ENCODE results near the gene CGB3. TPM values are rescaled to one million over a fixed set of nuclear protein-coding genes. Genes with fewer than 3 reads are reported as not detected.

The CGB3 gene
- total RNA-seq, 4 donors from 2014 or later, result not detected

- TF ChIP-seq CTCF (IDR thresholded peaks at IDR 0.05; ENCODE audit: low read depth), result no peak
Observed at GRCh38 chr19:49014870-49015255, 9.3 kb downstream of the CGB3 start.

- TF ChIP-seq CTCF (IDR thresholded peaks at IDR 0.05; ENCODE audit: low read depth), result no peak
Observed at GRCh38 chr19:49014123-49014869, 9.8 kb downstream of the CGB3 start.

DNA sequence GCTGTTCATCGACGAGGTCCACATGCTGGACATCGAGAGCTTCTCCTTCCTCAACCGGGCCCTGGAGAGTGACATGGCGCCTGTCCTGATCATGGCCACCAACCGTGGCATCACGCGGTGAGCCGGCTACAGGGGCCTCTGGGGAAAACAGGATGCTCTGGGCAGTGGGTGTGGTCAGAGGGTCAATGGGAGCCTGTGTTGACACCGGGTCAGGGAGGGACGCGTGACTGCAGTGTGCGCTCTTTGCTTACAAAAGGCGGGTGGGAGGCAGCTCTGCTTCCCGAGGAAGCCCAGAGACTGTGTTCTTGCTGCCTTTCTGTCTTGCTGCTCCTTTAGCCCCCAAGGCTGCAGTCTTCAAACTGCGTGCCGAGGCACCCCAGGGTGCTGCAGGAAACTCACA lies 12.9 kb downstream of the CGB3 start:
- no peak for TF ChIP-seq CTCF (IDR thresholded peaks at IDR 0.05; ENCODE audit: low read depth)

DNA sequence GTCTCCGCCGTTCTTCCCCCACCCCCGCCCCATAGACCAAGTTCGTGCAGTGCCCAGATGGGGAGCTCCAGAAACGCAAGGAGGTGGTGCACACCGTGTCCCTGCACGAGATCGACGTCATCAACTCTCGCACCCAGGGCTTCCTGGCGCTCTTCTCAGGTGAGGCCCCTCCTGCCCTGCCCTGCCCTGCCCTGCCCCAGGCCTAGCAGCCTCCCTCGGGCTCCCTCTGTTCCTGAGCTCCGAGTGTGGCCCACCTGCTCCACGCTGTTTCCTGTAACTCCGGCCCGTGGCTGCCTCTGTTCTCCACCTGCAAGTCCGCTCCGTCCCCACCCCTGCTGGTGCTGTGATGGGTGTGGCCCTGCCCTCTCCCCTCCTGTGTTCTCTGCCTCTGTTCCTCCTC lies 13.7 kb downstream of the CGB3 start:
- TF ChIP-seq CTCF (IDR thresholded peaks at IDR 0.05; ENCODE audit: low read depth), result no peak

DNA sequence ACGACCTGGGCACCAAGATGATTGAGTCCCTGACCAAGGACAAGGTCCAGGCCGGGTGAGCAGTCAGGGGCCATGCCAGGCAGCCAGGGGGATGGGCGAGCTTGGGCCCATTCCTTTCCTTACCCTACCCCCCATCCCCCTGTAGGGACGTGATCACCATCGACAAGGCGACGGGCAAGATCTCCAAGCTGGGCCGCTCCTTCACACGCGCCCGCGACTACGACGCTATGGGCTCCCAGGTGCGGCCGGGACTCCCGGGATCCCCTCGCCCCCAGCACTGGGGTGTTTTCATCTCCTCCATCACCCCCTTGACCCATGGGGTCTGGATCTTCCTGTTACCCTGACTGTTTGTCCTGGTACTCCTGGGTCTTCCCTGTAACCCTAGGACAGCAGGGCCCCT lies 14.3 kb downstream of the CGB3 start:
- no peak for TF ChIP-seq CTCF (IDR thresholded peaks at IDR 0.05; ENCODE audit: low read depth)

- no peak for TF ChIP-seq CTCF (IDR thresholded peaks at IDR 0.05; ENCODE audit: low read depth)
Observed at GRCh38 chr19:49006905-49007304, 17.2 kb downstream of the CGB3 start.

DNA sequence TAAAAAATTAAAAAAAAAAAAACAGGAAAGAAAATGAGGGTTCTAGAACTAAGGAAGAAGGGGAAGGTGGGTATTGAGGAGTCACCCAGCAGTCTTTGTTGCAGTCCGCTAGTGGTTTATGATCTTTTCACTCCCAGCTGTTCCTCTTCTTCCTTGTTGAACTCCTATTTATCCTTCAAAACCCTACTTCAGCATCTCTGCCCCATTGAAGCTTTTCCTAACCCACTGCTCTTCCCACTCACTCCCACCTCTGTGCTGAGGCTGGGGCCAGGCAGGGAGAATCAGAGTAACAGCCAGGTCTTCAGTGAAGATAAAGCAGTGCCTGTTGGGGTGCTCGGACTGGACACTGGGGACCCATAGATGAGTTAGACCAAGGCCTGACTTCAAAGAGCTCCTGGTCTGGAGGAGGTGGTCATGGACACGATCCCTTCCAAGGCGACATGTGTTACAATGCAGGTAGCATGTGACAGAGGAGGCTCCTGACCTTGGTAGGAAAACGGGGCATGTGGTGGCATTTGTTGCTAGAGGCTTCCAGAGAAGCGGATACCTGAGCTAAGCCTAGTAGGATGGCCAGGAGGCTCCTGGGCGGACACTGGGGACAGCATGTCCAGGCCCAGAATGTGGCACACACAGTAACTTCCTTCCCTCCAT lies 19.0 kb downstream of the CGB3 start:
- no peak for TF ChIP-seq CTCF (IDR thresholded peaks at IDR 0.05; ENCODE audit: low read depth)
